HepG2 (cell line): ENCODE measurements around the gene DSTN. TPM values are rescaled to one million over a fixed set of nuclear protein-coding genes. Genes with fewer than 3 reads are reported as not detected.

Experiments
- ATAC-seq: fragments of 200-7000 bp; cut with Tn5 transposase; 3 replicates; pipeline ENCODE4 v1.9.1; 2020; ENCODE audit warnings: mild to moderate bottlenecking, moderate library complexity
- BruUV-seq: library from RNA; stranded (reverse); fragments of 400-500 nt; replicated peaks from 2 replicates; lab custom pipeline; 2021; lab: Mats Ljungman, UMichigan
- CTCF ChIA-PET: fragments of 300-600 bp; formaldehyde crosslinking; extraction: SDS; loops from one replicate; lab custom pipeline; 2021; ENCODE audit warnings: low total read pairs, inconsistent platforms, low intra/inter-chr PET ratio; lab: Yijun Ruan, JAX
- POLR2A ChIA-PET: fragments of 350-600 bp; sonication (Branson Sonifier 250); formaldehyde crosslinking; loops from one replicate; lab custom pipeline; 2020; ENCODE audit warnings: antibody characterized with exemption, inconsistent platforms; lab: Yijun Ruan, JAX
- DNase-seq: peaks from one replicate; pipeline ENCODE4 v3.0.0-alpha.2; 2015; ENCODE audit warnings: low spot score
- FAIRE-seq: peaks from 3 replicates; lab custom pipeline; 2011; peaks lifted over from hg19 to GRCh38; lab: Jason Lieb, UNC
- H2AFZ ChIP-seq: one replicate; pipeline ENCODE4 v1.6.1; 2011; ENCODE audit warnings: low read length, inconsistent platforms
- H3K27ac ChIP-seq: fragments of 300-600 bp; 3 replicates; pipeline ENCODE4 v1.8.0; 2011; ENCODE audit warnings: mixed run types, mild to moderate bottlenecking, mixed read lengths, low read length, inconsistent platforms; ENCODE audit not compliant: insufficient read depth; ENCODE audit errors: extremely low read length
- H3K27me3 ChIP-seq, 2 experiments: fragments of 200-600 bp in 1 of 2; 2 replicates in 1 of 2; 3 replicates in 1 of 2; pipeline versions ENCODE4 v1.6.0 to v1.8.0; 2011; ENCODE audit warnings: low read length in 2 of 2, mild to moderate bottlenecking in 2 of 2, moderate library complexity in 2 of 2, inconsistent platforms in 1 of 2; ENCODE audit not compliant: insufficient read depth in 2 of 2, control insufficient read depth in 1 of 2
- H3K36me3 ChIP-seq, 2 experiments: fragments of 200-600 bp in 1 of 2; replicated peaks in 1 of 2; 2 replicates in 1 of 2; 3 replicates in 1 of 2; pipeline versions ENCODE4 v1.5.1 to v1.8.0; 2011; ENCODE audit warnings: low read length in 2 of 2, inconsistent platforms in 1 of 2; ENCODE audit not compliant: insufficient read depth in 2 of 2, control insufficient read depth in 1 of 2
- H3K4me1 ChIP-seq: 2 replicates; pipeline ENCODE4 v1.5.1; 2012; ENCODE audit warnings: low read length, inconsistent platforms; ENCODE audit not compliant: insufficient read depth
- H3K4me2 ChIP-seq: 2 replicates; pipeline ENCODE4 v1.6.0; 2011; ENCODE audit warnings: low read depth, low read length, inconsistent platforms
- H3K4me3 ChIP-seq, 3 experiments: fragments of 200-600 bp in 1 of 3; sonication (generic), shearing (Covaris generic) in 1 of 3; replicated peaks in 1 of 3; 2 replicates each; pipeline ENCODE4 v1.5.1; 2011 to 2016; ENCODE audit warnings: low read length in 3 of 3, inconsistent platforms in 2 of 3, low read depth in 2 of 3, mild to moderate bottlenecking in 2 of 3, control low read depth in 1 of 3, mixed read lengths in 1 of 3; ENCODE audit not compliant: insufficient read depth in 1 of 3
- H3K79me2 ChIP-seq: one replicate; pipeline ENCODE4 v1.6.1; 2011; ENCODE audit warnings: low read length, inconsistent platforms; ENCODE audit not compliant: insufficient read depth
- H3K9ac ChIP-seq: 2 replicates; pipeline ENCODE4 v1.6.0; 2011; ENCODE audit warnings: mild to moderate bottlenecking, low read depth, low read length, inconsistent platforms; ENCODE audit not compliant: insufficient read depth
- H3K9me3 ChIP-seq: 2 replicates; pipeline ENCODE4 v1.5.1; 2012; ENCODE audit warnings: mild to moderate bottlenecking, low read length
- H4K20me1 ChIP-seq: 2 replicates; pipeline ENCODE4 v1.6.0; 2011; ENCODE audit warnings: inconsistent platforms, mild to moderate bottlenecking, low read length, moderate library complexity; ENCODE audit not compliant: insufficient read depth
- AKNA ChIP-seq: sonication (generic); formaldehyde crosslinking; IDR thresholded peaks from 2 replicates; pipeline ENCODE4 v1.4.0; 2020; ENCODE audit warnings: missing genetic modification reagents, borderline replicate concordance
- ARNT ChIP-seq: fragments of 450-650 bp; IDR thresholded peaks from 2 replicates; pipeline ENCODE4 v1.6.1; 2017
- HOMEZ ChIP-seq: IDR thresholded peaks from 2 replicates; pipeline ENCODE4 v1.6.1; 2016; ENCODE audit warnings: low read depth
- ISL2 ChIP-seq: sonication (generic); formaldehyde crosslinking; IDR thresholded peaks from 2 replicates; pipeline ENCODE4 v1.5.0; 2020; ENCODE audit warnings: missing genetic modification reagents
- MAF1 ChIP-seq: sonication (generic); formaldehyde crosslinking; IDR thresholded peaks from 2 replicates; pipeline ENCODE4 v1.5.0; 2020; ENCODE audit warnings: missing genetic modification reagents, borderline replicate concordance
- SAFB2 ChIP-seq: sonication (generic); formaldehyde crosslinking; IDR thresholded peaks from 2 replicates; pipeline ENCODE4 v1.5.1; 2020; ENCODE audit warnings: missing genetic modification reagents, low read depth, mild to moderate bottlenecking, borderline replicate concordance
- TARDBP ChIP-seq: sonication (generic); formaldehyde crosslinking; IDR thresholded peaks from 2 replicates; pipeline ENCODE4 v1.8.0; 2022; ENCODE audit warnings: mild to moderate bottlenecking, missing genetic modification reagents
- TBX2 ChIP-seq: sonication (generic); formaldehyde crosslinking; IDR thresholded peaks from 2 replicates; pipeline ENCODE4 v1.5.0; 2020; ENCODE audit warnings: missing genetic modification reagents, mild to moderate bottlenecking, borderline replicate concordance
- YEATS2 ChIP-seq: sonication (generic); formaldehyde crosslinking; IDR thresholded peaks from 2 replicates; pipeline ENCODE4 v1.4.0; 2020; ENCODE audit warnings: missing genetic modification reagents, borderline replicate concordance
- ZBTB20 ChIP-seq: sonication (generic); formaldehyde crosslinking; IDR thresholded peaks from 2 replicates; pipeline ENCODE4 v1.8.1; 2023; ENCODE audit warnings: missing genetic modification reagents, low read depth, mild to moderate bottlenecking, borderline replicate concordance
- ZNF576 ChIP-seq: sonication (generic); formaldehyde crosslinking; IDR thresholded peaks from 2 replicates; pipeline ENCODE4 v1.4.0; 2020; ENCODE audit warnings: mild to moderate bottlenecking, missing genetic modification reagents
- ZNF883 ChIP-seq: sonication (generic); formaldehyde crosslinking; IDR thresholded peaks from 2 replicates; pipeline ENCODE4 v1.5.1; 2020; ENCODE audit warnings: mild to moderate bottlenecking, missing genetic modification reagents; ENCODE audit errors: not compliant biosample characterization
- WGBS: methylation state at CpG from one replicate; pipeline ENCODE4 v1.1.6; 2017; ENCODE audit warnings: low lambda C conversion rate; 5-methylcytosine and 5-hydroxymethylcytosine counted together
- in situ Hi-C: cut with HindIII; loops from 2 replicates; pipeline ENCODE4 v1.10.0; 2017; ENCODE audit warnings: low pct_unique_long_range_greater_than_20kb; ENCODE audit not compliant: extremely low pct_ligation_motif_present
- intact Hi-C: fragments of 100-400 bp; cut with micrococcal nuclease; formaldehyde crosslinking; loops from one replicate; pipeline ENCODE4 v1.10.0; 2022; ENCODE audit not compliant: unreplicated experiment
- polyA plus RNA-seq, 8 experiments: library from polyadenylated mRNA; depleted of rRNA in 3 of 8; stranded (reverse) in 7 of 8; unstranded in 1 of 8; fragments of >200 nt; fragmentation: Illumina TruSeq in 4 of 8; extraction: Trizol in 4 of 8; gene quantifications; 2 replicates each; pipeline versions ENCODE4 v1.2.1 to v1.2.3, GENCODE V29; 2011 to 2016; ENCODE audit warnings: low read depth in 4 of 8, missing spikeins in 1 of 8, mixed read lengths in 1 of 8; ENCODE audit not compliant: insufficient read depth in 1 of 8
- total RNA-seq, 5 experiments: library from RNA; depleted of rRNA; stranded (reverse); fragments of >200 nt; fragmentation: Illumina TruSeq; extraction: Trizol; gene quantifications; 2 replicates each; pipeline ENCODE4 v1.2.3, GENCODE V29; 2016; ENCODE audit warnings: low read depth in 1 of 5
- TF ChIP-seq, protein P1 (sequence below): sonication (generic); formaldehyde crosslinking; conservative IDR thresholded peaks from 2 replicates; pipeline ENCODE4 v1.4.0; 2020; ENCODE audit warnings: missing genetic modification reagents

DSTN gene
- total and polyA plus RNA-seq, 2 of the 13 experiments (the other 11 are each of a cell fraction or from before 2014, with no cell fraction given) = 27.6 to 106 TPM

DNA sequence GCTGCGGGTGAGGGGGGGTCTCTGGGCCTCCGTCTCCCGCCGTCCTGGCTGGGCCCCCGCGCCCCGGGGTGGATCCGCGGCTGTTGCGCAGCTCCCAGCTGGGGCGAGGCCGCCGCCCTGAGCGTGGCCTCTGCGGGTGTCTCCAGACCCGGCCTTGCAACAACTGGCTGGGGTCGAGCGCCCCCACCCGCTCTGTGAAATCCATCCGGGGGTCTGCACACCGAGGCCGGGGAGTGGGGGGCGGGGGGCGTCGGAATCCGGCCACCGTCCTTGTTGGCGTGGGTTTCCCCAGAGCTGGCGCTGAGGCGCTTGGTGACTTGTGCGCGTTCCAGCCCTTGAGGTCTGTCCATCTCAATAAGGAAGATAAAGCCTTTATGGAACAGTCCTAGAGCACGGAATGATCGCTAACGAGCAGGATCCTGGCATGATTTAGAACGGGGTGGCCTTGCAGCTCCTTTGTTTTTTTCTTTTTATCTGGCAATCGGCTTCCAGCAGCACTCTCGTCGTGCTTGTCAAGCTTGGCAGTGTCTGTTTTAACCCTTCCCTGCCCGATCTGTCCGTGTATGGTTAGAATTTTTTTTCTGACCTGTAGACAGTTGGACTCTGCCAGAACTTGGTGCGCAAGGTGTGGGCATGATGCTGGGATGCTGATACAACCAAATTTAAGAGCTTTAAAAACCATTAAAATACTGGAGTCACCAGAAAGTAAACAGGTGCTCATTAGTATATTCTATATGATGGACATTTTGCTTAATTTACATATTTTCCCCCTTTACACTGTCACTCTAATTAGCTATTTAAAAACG, 675 bp downstream of the DSTN start:
- Histone ChIP-seq H4K20me1 (peaks cover 8% of the 10 kb centered on the region; the same call in 1 of the 2 replicates), H3K36me3 (no peaks in the 10 kb centered on the region), H3K4me1 (peaks cover 40% of the 10 kb centered on the region), H3K27ac (peak overlapping the region; percentile 61), H3K4me2 (peak overlapping the region; percentile 96), H3K9me3 (no peaks in the 10 kb centered on the region), H3K79me2 (peaks cover 46% of the 10 kb centered on the region), H2AFZ (peak overlapping the region; percentile 42), H3K4me3 (peak overlapping the region; percentile 86 to 100 (median 94)), H3K9ac (peak overlapping the region; percentile 91), H3K27me3 (no peaks in the 10 kb centered on the region; a peak in 1 of 5 replicates)
- CTCF ChIA-PET = interaction anchor here (2.9 kb wide), 1 partner anchor 34 kb away, joined by 13 read pairs; no protein-coding TSS in a partner anchor
- ATAC-seq (peak; percentile 76), DNase-seq (peak; percentile 61), FAIRE-seq (no peak)
- TSS peak; percentile 49 for BruUV-seq
- WGBS = 1% methylated on average over 30 of the region's 43 CpGs
- POLR2A ChIA-PET = interaction anchor here (0.5 to 2.9 kb wide), 28 partner anchors 9 to 937 kb away, joined by 3 to 33 read pairs (median 4); partner anchors contain the start of genes BFSP1, KAT14, MGME1 and PET117
- intact Hi-C loops (loop anchor here (1.0 to 2.0 kb wide), 2 partner anchors 33 to 34 kb away; no protein-coding TSS in a partner anchor), in situ Hi-C loops (no loop called here)
- TF ChIP-seq MAF1 (CRISPR knock-in tag) (no peak), ZNF883 (peak; percentile 86), ZBTB20 (no peak), ARNT (no peak), HOMEZ (CRISPR knock-in tag) (no peak), SAFB2 (CRISPR knock-in tag) (peak; percentile 53; the same call in 1 of the 2 replicates), YEATS2 (CRISPR knock-in tag) (0 out of 2 replicates have a peak, but pooled peaks have one; percentile 26), TBX2 (CRISPR knock-in tag) (0 out of 2 replicates have a peak, but pooled peaks have one; percentile 80), ZNF576 (peak; percentile 18; the same call in 1 of the 2 replicates), TARDBP (CRISPR knock-in tag) (peak; percentile 42; the same call in 1 of the 2 replicates), ISL2 (CRISPR knock-in tag) (0 out of 2 replicates have a peak, but pooled peaks have one; percentile 21), AKNA (CRISPR knock-in tag) (no peak)
- TF ChIP-seq, protein P1, sequence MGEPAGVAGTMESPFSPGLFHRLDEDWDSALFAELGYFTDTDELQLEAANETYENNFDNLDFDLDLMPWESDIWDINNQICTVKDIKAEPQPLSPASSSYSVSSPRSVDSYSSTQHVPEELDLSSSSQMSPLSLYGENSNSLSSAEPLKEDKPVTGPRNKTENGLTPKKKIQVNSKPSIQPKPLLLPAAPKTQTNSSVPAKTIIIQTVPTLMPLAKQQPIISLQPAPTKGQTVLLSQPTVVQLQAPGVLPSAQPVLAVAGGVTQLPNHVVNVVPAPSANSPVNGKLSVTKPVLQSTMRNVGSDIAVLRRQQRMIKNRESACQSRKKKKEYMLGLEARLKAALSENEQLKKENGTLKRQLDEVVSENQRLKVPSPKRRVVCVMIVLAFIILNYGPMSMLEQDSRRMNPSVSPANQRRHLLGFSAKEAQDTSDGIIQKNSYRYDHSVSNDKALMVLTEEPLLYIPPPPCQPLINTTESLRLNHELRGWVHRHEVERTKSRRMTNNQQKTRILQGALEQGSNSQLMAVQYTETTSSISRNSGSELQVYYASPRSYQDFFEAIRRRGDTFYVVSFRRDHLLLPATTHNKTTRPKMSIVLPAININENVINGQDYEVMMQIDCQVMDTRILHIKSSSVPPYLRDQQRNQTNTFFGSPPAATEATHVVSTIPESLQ = peak; percentile 12; the same call in 1 of the 2 replicates
